MM.1S (cell line): ENCODE results near the gene ITGAV.

Source experiments
- CTCF ChIP-seq: fragments of 300-600 bp; sonication (generic); IDR thresholded peaks from 2 replicates; pipeline ENCODE4 v1.5.1; 2016; ENCODE audit warnings: antibody characterized with exemption, low read length, mixed read lengths
- EZH2 ChIP-seq: fragments of 300-600 bp; sonication (generic); optimal IDR thresholded peaks from 2 replicates; pipeline ENCODE3; 2017; ENCODE audit warnings: low read depth, mild to moderate bottlenecking, antibody characterized with exemption, low read length, mixed read lengths
- EZH2phosphoT487 ChIP-seq: fragments of 300-600 bp; sonication (generic); IDR thresholded peaks from 2 replicates; pipeline ENCODE4 v1.6.1; 2018; ENCODE audit warnings: antibody characterized with exemption, low read length

- TF ChIP-seq CTCF (no peak), EZH2 (no peak), EZH2phosphoT487 (no peak)
Measured at GRCh38 chr2:186582698-186583097, 7.2 kb upstream of the ITGAV start.
